Activated T-helper 1 cell treated with anti-CD3 and anti-CD28 coated beads, Interleukin-2, amount 50 U/mL, for 16 hours (primary cell): ENCODE measurements around the gene ASB13.
A peak's percentile ranks its signal among the peaks of the same experiment; 100 is the strongest.
"Not testable (repeated sequence)": the region's sequence is repeated elsewhere in the genome, so short reads cannot be mapped to it uniquely, and the experiment has no call there.

Source experiments
- DNase-seq, 2 donors: peaks; one replicate each; pipeline ENCODE4 v3.0.0-alpha.2; 2020; ENCODE audit warnings: low read depth in 1 of 2, low spot score in 1 of 2

ASB13 gene

GRCh38 chr10:5625992-5626777, 40.2 kb downstream of the ASB13 start:
- no peak for DNase-seq

GRCh38 chr10:5624701-5625100, 41.7 kb downstream of the ASB13 start:
- no peak for DNase-seq

DNA sequence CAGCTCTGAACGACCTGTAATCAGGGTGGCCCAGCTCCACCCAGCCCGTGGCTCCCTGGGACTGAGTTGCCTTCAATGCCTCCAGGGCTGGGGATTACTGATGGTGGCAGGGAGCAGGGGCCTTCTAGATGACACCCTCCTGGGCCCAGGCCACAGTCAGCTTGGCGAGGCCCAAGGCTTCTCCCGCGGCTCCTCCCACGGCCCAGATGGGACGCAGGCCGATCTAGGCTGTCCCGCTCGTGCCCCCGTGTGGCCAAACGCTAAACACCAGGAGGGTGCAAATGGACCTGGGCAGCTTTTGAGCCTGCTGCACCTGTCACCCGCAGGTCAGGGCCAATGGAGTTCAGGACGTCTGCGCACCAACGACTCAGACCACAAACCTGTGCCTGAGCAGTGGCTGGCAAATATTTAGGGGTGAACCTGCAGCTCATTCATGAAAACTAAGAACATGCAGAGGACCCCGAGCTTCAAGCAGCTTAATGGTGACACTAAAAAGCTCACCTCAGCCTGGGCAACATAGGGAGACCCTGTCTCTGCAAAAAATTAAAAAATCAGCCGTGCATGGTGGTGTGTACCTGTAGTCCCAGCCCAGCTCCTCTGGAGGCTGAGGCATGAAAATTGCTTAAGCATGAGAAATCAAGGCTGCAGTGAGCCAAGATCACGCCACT, 43.2 kb downstream of the ASB13 start:
- peak; percentile 56 to 66 for DNase-seq

GRCh38 chr10:5622186-5622960, 44.0 kb downstream of the ASB13 start:
- no peak for DNase-seq

DNA sequence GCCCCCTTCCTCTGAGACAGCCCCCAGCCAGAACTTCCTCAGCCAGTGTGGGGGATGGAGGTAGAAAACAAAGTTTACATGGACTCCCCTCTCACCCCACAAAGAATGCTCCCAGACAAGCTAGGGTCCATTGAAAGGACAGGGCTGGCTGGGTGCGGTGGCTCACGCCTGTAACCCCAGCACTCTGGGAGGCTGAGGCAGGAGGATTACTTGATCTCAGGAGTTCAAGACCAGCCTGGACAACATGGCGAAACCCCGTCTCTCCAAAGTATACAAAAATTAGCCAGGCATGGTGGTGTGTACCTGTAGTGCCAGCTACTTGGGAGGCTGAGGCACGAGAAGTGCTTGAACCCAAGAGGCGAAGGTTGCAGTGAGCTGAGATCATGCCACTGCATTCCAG, 45.0 kb downstream of the ASB13 start:
- not testable (repeated sequence) for DNase-seq

DNA sequence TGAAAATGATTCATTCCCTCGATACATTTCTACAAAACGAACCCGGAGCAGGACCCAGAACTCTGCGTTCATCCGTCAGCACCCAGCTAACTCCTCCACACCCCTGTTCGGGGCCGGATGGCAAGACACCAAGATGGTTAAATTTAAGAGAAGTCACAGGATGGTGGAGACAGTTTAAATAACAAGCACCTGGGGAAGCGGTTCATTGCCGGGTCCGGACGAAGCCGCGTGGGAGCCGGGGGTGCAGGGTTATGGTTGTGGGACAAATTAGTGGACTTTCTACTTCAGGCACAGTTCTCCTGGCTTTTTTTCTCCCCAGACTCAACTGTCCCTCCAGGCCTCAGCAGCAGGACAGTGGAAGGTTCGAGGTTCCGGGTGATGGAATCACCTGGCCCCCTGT, 45.4 kb downstream of the ASB13 start:
- DNase-seq = no peak

DNA sequence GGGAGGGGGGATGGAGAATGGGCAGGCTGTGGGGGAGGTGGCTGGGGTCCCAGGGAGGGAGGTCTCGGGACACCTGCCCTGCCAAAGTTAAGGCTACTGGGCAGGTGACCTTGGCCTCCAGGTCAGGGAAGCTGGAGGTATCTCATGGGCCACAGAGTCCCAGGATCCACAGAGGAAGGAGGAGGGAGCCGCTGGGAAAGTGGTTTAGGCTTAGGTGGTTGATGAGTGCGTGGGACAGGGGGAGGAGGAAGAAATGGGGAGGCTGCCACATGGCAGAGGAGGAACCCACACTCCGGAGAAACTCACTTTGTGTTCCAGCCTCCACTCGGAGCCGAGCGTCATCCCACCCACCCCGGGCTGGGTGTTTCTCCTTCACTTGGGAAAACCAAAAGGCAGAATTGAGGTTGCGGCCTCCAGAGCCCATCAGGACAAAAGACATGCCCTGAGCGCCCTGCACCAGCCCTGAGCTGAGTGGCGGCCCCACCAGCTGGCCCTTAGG, 46.1 kb downstream of the ASB13 start:
- no peak for DNase-seq

DNA sequence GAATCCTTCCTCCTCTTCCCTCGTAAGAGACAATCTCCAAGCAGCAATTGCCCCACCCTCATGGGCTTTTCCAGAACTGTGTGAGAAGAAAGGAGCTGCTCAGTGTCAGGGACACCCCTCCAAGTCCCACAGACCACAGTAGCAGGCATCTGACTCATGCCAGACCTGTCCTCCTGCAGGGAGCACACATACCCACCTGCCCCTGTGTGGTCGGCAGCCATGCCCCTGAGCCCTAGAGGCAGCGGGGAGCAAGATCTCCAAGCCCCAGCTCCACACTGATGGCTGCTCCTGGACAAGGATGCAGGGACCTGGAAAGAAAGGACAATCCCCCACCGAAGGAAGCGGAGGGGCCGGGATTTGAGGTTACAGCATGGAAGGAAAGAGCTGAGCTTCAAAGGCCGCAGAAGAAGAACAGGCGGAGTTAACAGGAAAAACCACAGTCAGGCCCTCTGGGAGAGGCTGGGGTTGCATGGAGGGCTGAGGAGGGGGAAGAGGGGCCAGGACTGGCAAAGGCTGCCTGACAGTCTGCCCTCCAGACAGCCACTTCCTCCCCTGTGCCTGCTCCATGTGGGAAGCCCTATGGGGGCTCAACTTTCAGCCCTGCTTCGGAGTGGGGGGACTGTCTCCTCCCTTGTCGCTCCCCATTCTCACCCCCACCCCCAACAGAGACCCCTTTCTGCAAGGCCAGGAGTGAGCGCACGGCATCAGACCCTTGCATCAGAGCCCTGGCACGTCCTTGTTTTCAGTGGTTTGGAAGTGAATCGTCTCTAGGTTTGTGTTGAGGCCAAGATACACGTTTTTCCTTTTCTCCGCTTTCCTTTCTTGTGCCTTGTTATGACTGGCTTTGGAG, 46.8 kb downstream of the ASB13 start:
- no peak for DNase-seq

GRCh38 chr10:5618829-5619228, 47.6 kb downstream of the ASB13 start:
- no peak for DNase-seq

DNA sequence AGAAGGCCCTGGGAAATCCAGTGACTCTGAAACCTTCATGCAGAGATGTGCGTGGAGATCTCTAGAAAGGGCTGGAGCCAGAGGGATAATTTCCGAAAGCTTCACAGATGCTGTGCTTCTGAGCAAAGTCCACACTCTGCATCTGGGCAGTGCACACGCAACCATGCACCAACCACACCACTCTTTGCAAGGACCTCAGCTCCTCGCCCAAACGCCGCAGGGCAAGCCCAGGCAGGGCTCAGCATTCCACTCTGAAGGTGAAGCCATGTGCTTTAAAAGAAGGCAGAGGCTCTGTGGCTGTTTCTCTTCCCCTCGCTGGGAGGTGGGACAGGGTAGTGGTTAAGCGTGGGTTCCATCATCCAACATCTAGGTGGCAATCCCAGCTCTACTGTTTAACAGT, 48.4 kb downstream of the ASB13 start:
- no peak for DNase-seq

DNA sequence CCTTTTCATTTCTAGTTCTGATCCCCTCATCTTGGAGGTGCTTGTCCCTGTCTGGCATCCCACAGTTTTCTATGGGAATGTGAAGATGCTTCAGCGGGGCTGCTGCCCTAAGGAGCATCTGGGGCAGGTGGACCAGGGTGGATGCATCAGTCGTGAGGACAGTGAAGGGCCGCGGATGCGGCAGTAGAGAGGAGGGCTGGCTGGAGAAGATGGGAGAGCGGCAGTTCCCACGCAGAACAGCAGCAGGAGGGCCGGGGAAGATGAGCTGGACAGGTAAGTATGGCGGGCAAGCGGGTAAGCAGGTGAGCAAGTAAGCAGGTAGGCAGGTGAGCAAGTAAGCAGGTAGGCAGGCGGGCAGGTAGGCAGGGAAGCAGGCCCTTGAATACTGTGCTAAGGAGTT, 48.9 kb downstream of the ASB13 start:
- no peak for DNase-seq

- DNase-seq = no peak
Observed at GRCh38 chr10:5616836-5617235, 49.6 kb downstream of the ASB13 start.

GRCh38 chr10:5616046-5616445, 50.3 kb downstream of the ASB13 start:
- no peak for DNase-seq

DNA sequence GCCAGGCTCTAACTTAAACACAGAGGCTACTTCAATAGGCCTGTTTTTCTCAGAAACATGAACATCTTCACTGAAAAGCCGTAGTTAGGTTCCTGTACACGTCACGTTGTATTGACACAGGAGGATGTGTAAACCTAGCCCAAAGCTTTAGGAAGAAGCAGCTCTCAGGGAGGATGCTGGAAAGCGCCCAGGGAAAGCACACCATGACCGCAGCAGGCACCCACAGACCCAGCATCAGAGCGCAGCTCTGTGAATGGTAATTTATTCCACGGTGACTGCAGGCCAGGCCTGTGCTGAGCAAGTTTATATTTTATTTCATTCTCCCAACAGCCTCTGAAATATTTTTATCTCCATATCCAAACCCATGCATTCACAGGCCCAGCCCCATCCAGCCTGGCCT, 51.1 kb downstream of the ASB13 start:
- DNase-seq = no peak

- DNase-seq = no peak
Observed at GRCh38 chr10:5614155-5614721, 52.2 kb downstream of the ASB13 start.

- DNase-seq = no peak
Observed at GRCh38 chr10:5613481-5614154, 52.8 kb downstream of the ASB13 start.

DNA sequence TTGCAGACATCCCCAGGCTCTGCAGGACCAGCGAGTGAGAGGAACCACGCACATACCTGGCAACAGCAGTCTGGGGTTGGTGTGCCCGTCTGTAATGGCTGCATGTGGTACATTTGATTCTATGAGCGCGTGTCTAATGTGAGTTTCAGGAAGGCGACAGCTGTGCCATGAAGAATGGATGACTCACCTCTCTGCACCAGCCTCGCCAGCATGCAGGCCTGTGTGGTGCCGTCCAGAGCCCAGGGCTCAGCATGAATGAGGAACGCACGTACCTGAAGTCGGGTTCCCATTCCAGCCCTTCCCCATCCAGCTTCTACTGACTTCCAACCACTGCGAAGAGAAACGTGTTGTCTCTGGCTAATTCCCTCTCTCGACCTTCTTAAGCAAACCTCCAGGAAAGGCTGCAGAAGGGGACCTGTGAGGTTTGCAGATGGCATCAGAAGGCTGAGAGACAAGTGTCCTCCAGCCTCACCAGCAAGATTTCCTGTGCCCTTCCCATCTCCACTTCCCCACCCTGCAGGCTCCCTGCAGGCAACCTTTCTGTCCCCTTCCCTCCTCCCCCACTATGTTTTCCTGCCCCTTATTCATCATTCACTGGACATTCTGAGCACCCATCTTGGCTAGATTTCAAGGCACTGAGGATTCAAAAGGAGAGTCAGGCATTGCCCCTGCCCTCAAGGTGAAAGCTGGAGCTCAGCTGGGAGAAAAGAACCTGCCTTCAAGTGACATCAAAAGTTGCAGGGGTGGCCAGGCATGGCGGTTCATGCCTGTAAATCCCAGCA, 54.3 kb downstream of the ASB13 start:
- DNase-seq = no peak

DNA sequence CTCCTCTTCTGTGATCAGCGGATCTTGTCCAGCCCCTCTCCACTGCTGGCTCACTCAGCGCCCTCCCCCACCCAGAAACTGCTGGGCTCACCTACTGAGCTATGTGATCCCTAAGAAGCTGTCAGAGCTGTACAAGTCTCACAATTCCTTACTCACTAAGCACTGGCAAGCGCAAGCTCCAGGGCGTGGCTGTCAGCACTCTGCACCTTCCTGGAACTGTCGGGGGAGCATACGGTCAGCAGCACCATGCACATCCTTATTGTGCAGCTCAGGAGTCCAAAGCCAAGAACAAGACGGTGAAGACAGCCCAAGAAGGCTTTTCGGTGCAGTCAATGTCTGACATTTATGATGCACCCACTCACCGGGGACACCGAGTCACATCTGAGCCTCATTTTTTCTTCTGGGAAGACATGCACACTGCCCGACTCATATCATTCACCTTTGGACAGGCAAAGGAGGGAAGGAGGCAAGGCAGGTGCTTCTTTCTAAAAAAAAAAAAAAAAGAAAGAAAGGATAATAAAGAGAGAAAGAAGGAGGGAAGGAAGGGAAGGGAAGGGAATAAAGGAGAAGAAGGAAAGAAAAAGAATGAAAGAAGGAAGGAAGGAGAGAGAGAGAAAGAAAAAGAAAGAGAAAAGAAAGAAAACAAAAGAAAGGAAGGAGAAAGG, 56.3 kb downstream of the ASB13 start:
- DNase-seq = no peak
